ENCODE data around the gene ZDHHC8. TPM values are rescaled to one million over a fixed set of nuclear protein-coding genes. Genes with fewer than 3 reads are reported as not detected.
A peak's percentile ranks its signal among the peaks of the same experiment; 100 is the strongest.
"Not testable (repeated sequence)": the region's sequence is repeated elsewhere in the genome, so short reads cannot be mapped to it uniquely, and the experiment has no call there.

Gene ZDHHC8
- total RNA-seq, 1 donor from 2014 or later: 51.6 TPM

- intact Hi-C loops (cut with micrococcal nuclease): no loop called here
- ATAC-seq (no peak), DNase-seq (no peak)
These were observed 19.0 kb downstream of the ZDHHC8 start, which contains the start of gene CCDC188 for GRCh38 chr22:20150381-20151275. Gene CCDC188 (minus strand): TSS chr22:20151055. CDS start chr22:20150986, 69 bp downstream.

- intact Hi-C loops (cut with micrococcal nuclease): no loop called here
- DNase-seq (no peak), ATAC-seq (no peak)
These were observed 19.6 kb downstream of the ZDHHC8 start for GRCh38 chr22:20151276-20151588.

- ATAC-seq (no peak), DNase-seq (no peak)
- intact Hi-C loops (cut with micrococcal nuclease): no loop called here
These were observed 20.9 kb downstream of the ZDHHC8 start for GRCh38 chr22:20152464-20152890.

GRCh38 chr22:20153945-20154344 lies 22.3 kb downstream of the ZDHHC8 start:
- no peak for DNase-seq
- no peak for ATAC-seq
- intact Hi-C loops (cut with micrococcal nuclease): no loop called here

GRCh38 chr22:20154602-20155187 lies 23.1 kb downstream of the ZDHHC8 start:
- DNase-seq: no peak
- intact Hi-C loops (cut with micrococcal nuclease): loop anchor here (5.0 kb wide), 1 partner anchor 118 kb away; no protein-coding TSS in a partner anchor
- no peak for ATAC-seq

GRCh38 chr22:20155330-20156041 lies 23.9 kb downstream of the ZDHHC8 start:
- DNase-seq (peak; percentile 71), ATAC-seq (peak; percentile 42)
- intact Hi-C loops (cut with micrococcal nuclease): loop anchor here (5.0 kb wide), 1 partner anchor 117 kb away; no protein-coding TSS in a partner anchor

GRCh38 chr22:20156042-20156389 lies 24.4 kb downstream of the ZDHHC8 start:
- ATAC-seq (no peak), DNase-seq (no peak)
- intact Hi-C loops (cut with micrococcal nuclease): loop anchor here (5.0 kb wide), 1 partner anchor 116 kb away; no protein-coding TSS in a partner anchor

- intact Hi-C loops (cut with micrococcal nuclease): loop anchor here (5.0 kb wide), 1 partner anchor 115 kb away; no protein-coding TSS in a partner anchor
- peak; percentile 82 for ATAC-seq
- peak; percentile 90 for DNase-seq
These were observed 25.2 kb downstream of the ZDHHC8 start for GRCh38 chr22:20156611-20157429.

- ATAC-seq (no peak), DNase-seq (no peak)
- intact Hi-C loops (cut with micrococcal nuclease): loop anchor here (5.0 kb wide), 1 partner anchor 115 kb away; no protein-coding TSS in a partner anchor
These were observed 26.0 kb downstream of the ZDHHC8 start for GRCh38 chr22:20157430-20158183.

- ATAC-seq: no peak
- intact Hi-C loops (cut with micrococcal nuclease): loop anchor here (5.0 kb wide), 1 partner anchor 114 kb away; no protein-coding TSS in a partner anchor
- DNase-seq: no peak
These were observed 26.9 kb downstream of the ZDHHC8 start for GRCh38 chr22:20158391-20159036.

- intact Hi-C loops (cut with micrococcal nuclease): loop anchor here (5.0 kb wide), 1 partner anchor 113 kb away; no protein-coding TSS in a partner anchor
- ATAC-seq: no peak
These were observed 27.5 kb downstream of the ZDHHC8 start for GRCh38 chr22:20159076-20159475.

GRCh38 chr22:20159531-20159930 lies 27.9 kb downstream of the ZDHHC8 start:
- intact Hi-C loops (cut with micrococcal nuclease): loop anchor here (5.0 kb wide), 1 partner anchor 113 kb away; no protein-coding TSS in a partner anchor
- not testable (repeated sequence) for ATAC-seq, DNase-seq

More at GRCh38 chr22:20159076-20159475, 27.5 kb downstream of the ZDHHC8 start:
- DNase-seq: no peak

- DNase-seq (no peak), ATAC-seq (no peak)
- intact Hi-C loops (cut with micrococcal nuclease): no loop called here
These were observed 28.4 kb downstream of the ZDHHC8 start for GRCh38 chr22:20160041-20160440.

- ATAC-seq (no peak), DNase-seq (no peak)
- intact Hi-C loops (cut with micrococcal nuclease): no loop called here
These were observed 33.3 kb downstream of the ZDHHC8 start for GRCh38 chr22:20164863-20165262.

GRCh38 chr22:20165421-20165820 lies 33.8 kb downstream of the ZDHHC8 start:
- DNase-seq: no peak
- ATAC-seq: no peak
- intact Hi-C loops (cut with micrococcal nuclease): no loop called here

- DNase-seq (no peak), ATAC-seq (no peak)
- intact Hi-C loops (cut with micrococcal nuclease): no loop called here
These were observed 34.3 kb downstream of the ZDHHC8 start for GRCh38 chr22:20165913-20166312.

GRCh38 chr22:20166703-20167102 lies 35.1 kb downstream of the ZDHHC8 start:
- no peak for ATAC-seq
- intact Hi-C loops (cut with micrococcal nuclease): no loop called here
- no peak for DNase-seq

Data from left ventricle myocardium superior (tissue), 1 donor.